Caco-2 (cell line): ENCODE data around the gene NAXD. TPM values are rescaled to one million over a fixed set of nuclear protein-coding genes. Genes with fewer than 3 reads are reported as not detected.

Experiments
- BruUV-seq: library from RNA; stranded (reverse); fragments of 400-500 nt; replicated peaks from 2 replicates; lab custom pipeline; 2021; lab: Mats Ljungman, UMichigan
- CTCF ChIA-PET: fragments of 300-600 bp; sonication (Branson Sonifier 250); formaldehyde crosslinking; loops from one replicate; lab custom pipeline; 2022; ENCODE audit warnings: antibody characterized with exemption; lab: Charles Lee
- POLR2A ChIA-PET: fragments of 300-600 bp; sonication (Branson Sonifier 250); formaldehyde crosslinking; loops from one replicate; lab custom pipeline; 2022; ENCODE audit warnings: antibody characterized with exemption; lab: Charles Lee
- DNase-seq, 2 experiments: peaks; one replicate each; pipeline versions ENCODE4 v3.0.0 to v3.0.0-alpha.2; 2020 to 2022
- H3K27me3 ChIP-seq: replicated peaks from 2 replicates; pipeline ENCODE4 v1.6.0; 2011; ENCODE audit warnings: low read length; ENCODE audit not compliant: control insufficient read depth, insufficient read depth
- H3K36me3 ChIP-seq: 2 replicates; pipeline ENCODE4 v1.5.1; 2011; ENCODE audit warnings: low read length; ENCODE audit not compliant: control insufficient read depth, insufficient read depth
- H3K4me1 ChIP-seq: fragments of 250-450 bp; sonication (Bioruptor Pico); 2 replicates; pipeline ENCODE4 v1.5.1; 2020; ENCODE audit warnings: mild to moderate bottlenecking
- H3K4me3 ChIP-seq: 2 replicates; pipeline ENCODE4 v1.5.1; 2011; ENCODE audit warnings: low read depth, mild to moderate bottlenecking, control low read depth, low read length
- H3K9me3 ChIP-seq: fragments of 250-450 bp; sonication (Bioruptor Pico); 2 replicates; pipeline ENCODE4 v1.5.1; 2020; ENCODE audit warnings: mild to moderate bottlenecking, moderate library complexity
- H3K27ac Mint-ChIP-seq: one replicate; pipeline ENCODE4 v1.8.0; 2022; ENCODE audit warnings: mixed read lengths; ENCODE audit not compliant: unreplicated experiment
- H3K27me3 Mint-ChIP-seq: one replicate; pipeline ENCODE4 v1.8.0; 2022; ENCODE audit warnings: mixed read lengths; ENCODE audit not compliant: insufficient read depth, unreplicated experiment
- H3K36me3 Mint-ChIP-seq: one replicate; pipeline ENCODE4 v1.8.0; 2022; ENCODE audit warnings: mild to moderate bottlenecking, mixed read lengths; ENCODE audit not compliant: insufficient read depth, unreplicated experiment
- H3K4me1 Mint-ChIP-seq: one replicate; pipeline ENCODE4 v1.8.0; 2022; ENCODE audit warnings: low read depth, mixed read lengths; ENCODE audit not compliant: unreplicated experiment
- H3K4me3 Mint-ChIP-seq: one replicate; pipeline ENCODE4 v1.8.0; 2022; ENCODE audit warnings: mild to moderate bottlenecking, moderate library complexity, mixed read lengths; ENCODE audit not compliant: unreplicated experiment
- H3K9me3 Mint-ChIP-seq: one replicate; pipeline ENCODE4 v1.8.0; 2022; ENCODE audit warnings: mixed read lengths; ENCODE audit not compliant: unreplicated experiment
- intact Hi-C: fragments of 100-400 bp; cut with micrococcal nuclease; formaldehyde crosslinking; loops from one replicate; pipeline ENCODE4 v1.10.0; 2022; ENCODE audit not compliant: unreplicated experiment
- total RNA-seq: library from RNA; stranded (reverse); gene quantifications from 2 replicates; pipeline ENCODE4 v1.2.3, GENCODE V29; 2022
- TF ChIP-seq, protein P1 (sequence below), 2 experiments: fragments of 200-600 bp in 1 of 2; IDR thresholded peaks; 1 replicate in 1 of 2; 2 replicates in 1 of 2; pipeline versions ENCODE4 v1.5.1 to v1.8.0; 2011 to 2022; ENCODE audit warnings: antibody characterized with exemption in 1 of 2, control low read depth in 1 of 2, inconsistent platforms in 1 of 2, low read depth in 1 of 2, low read length in 1 of 2, mild to moderate bottlenecking in 1 of 2, moderate library complexity in 1 of 2; ENCODE audit not compliant: insufficient read depth in 1 of 2, severe bottlenecking in 1 of 2, unreplicated experiment in 1 of 2

Gene NAXD
- total RNA-seq, 1 experiment from 2014 or later, result 51.5 TPM

DNA sequence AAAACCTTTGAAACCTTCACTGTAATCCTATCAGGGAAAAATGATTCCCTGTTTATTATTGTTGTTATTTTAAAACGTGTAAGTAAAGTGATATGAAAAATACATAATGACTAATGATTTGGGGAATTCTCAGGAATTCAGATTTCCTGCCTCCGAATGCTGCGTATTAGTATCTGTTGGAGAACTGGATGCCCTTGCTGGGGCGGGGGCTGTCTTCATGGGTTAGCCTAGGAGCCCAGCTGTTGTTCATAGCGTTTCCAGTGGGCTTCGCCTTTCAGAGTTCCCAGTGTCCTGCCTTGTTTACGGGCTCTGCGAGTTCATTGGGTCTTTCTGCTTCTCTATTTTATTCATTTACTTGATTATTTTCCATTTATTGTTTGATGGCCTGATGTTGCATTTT lies 18.4 kb downstream of the NAXD start:
- Mint-ChIP-seq H3K4me3 (no peak overlapping the region), H3K27ac (no peak overlapping the region), H3K36me3 (peaks cover 70% of the 10 kb centered on the region), H3K27me3 (no peaks in the 10 kb centered on the region), H3K4me1 (no peaks in the 10 kb centered on the region), H3K9me3 (no peaks in the 10 kb centered on the region)
- no TSS peak for BruUV-seq
- Histone ChIP-seq H3K4me1 (no peaks in the 10 kb centered on the region), H3K36me3 (peaks cover 5% of the 10 kb centered on the region), H3K9me3 (no peaks in the 10 kb centered on the region), H3K4me3 (no peak overlapping the region), H3K27me3 (no peaks in the 10 kb centered on the region; the same call in 1 of the 2 replicates)
- POLR2A ChIA-PET, result no interaction called here
- TF ChIP-seq, protein P1, sequence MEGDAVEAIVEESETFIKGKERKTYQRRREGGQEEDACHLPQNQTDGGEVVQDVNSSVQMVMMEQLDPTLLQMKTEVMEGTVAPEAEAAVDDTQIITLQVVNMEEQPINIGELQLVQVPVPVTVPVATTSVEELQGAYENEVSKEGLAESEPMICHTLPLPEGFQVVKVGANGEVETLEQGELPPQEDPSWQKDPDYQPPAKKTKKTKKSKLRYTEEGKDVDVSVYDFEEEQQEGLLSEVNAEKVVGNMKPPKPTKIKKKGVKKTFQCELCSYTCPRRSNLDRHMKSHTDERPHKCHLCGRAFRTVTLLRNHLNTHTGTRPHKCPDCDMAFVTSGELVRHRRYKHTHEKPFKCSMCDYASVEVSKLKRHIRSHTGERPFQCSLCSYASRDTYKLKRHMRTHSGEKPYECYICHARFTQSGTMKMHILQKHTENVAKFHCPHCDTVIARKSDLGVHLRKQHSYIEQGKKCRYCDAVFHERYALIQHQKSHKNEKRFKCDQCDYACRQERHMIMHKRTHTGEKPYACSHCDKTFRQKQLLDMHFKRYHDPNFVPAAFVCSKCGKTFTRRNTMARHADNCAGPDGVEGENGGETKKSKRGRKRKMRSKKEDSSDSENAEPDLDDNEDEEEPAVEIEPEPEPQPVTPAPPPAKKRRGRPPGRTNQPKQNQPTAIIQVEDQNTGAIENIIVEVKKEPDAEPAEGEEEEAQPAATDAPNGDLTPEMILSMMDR (IDR thresholded peaks at IDR 0.05; ENCODE audit: insufficient read depth in 1 of 2, low read depth in 1 of 2, low read length in 1 of 2, severe bottlenecking in 1 of 2, unreplicated experiment in 1 of 2), result no peak
- CTCF ChIA-PET, result no interaction called here
- intact Hi-C loops, result no loop called here
- no peak for DNase-seq

DNA sequence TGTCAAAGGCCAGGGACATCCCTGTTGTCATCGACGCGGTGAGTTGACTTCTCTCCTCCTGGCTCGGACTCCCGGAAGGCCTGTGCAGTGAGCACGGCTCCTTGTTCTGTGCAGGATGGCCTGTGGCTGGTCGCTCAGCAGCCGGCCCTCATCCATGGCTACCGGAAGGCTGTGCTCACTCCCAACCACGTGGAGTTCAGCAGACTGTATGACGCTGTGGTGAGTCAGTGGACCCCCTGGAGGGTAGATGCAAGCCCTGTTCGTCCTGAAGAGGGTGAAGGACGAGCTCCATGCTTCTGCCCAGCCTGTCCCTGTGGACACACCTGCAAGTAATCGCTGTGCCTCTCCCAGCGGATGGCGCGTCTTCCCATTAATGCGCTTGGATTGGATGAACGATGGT lies 19.2 kb downstream of the NAXD start:
- H3K4me1 Mint-ChIP-seq, result no peaks in the 10 kb centered on the region
- POLR2A ChIA-PET, result no interaction called here
- H3K4me3 ChIP-seq, result no peak overlapping the region
- intact Hi-C loops, result no loop called here
- no peaks in the 10 kb centered on the region for H3K4me1 ChIP-seq
- no TSS peak for BruUV-seq
- no peak overlapping the region for H3K27ac Mint-ChIP-seq
- H3K9me3 Mint-ChIP-seq, result no peaks in the 10 kb centered on the region
- peaks cover 78% of the 10 kb centered on the region for H3K36me3 Mint-ChIP-seq
- H3K36me3 ChIP-seq, result peaks cover 5% of the 10 kb centered on the region
- no peaks in the 10 kb centered on the region for H3K27me3 ChIP-seq
- DNase-seq, result no peak
- TF ChIP-seq, protein P1 (IDR thresholded peaks at IDR 0.05; ENCODE audit: insufficient read depth in 1 of 2, low read depth in 1 of 2, low read length in 1 of 2, severe bottlenecking in 1 of 2, unreplicated experiment in 1 of 2), result no peak
- CTCF ChIA-PET, result no interaction called here
- no peak overlapping the region for H3K4me3 Mint-ChIP-seq
- no peaks in the 10 kb centered on the region for H3K27me3 Mint-ChIP-seq
- H3K9me3 ChIP-seq, result no peaks in the 10 kb centered on the region

DNA sequence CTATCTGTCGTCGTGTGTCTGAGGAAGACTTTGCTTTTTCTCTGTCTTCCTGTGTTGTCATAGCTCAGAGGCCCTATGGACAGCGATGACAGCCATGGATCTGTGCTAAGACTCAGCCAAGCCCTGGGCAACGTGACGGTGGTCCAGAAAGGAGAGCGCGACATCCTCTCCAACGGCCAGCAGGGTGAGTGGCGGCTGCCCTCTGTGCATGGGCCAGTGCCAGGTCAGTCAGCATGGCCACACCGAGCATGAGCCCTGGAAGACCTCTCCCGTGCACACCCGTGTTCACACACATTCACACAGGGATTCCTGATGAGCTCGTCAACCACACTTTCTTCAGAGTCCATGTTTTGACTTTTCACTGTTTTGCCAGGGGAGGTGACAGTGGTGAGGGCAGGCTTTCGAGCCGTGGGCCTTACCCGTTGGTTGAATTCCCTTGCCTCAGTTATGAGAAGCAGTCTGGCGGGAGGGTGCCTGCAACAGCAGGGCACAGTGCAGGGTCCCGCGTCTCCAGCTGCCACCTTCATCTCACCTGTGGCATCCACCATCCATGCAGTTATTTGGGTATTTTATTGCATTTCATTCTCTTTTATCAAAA lies 20.2 kb downstream of the NAXD start:
- no peak overlapping the region for H3K4me3 Mint-ChIP-seq
- H3K4me1 ChIP-seq, result no peaks in the 10 kb centered on the region
- H3K36me3 Mint-ChIP-seq, result peaks cover 81% of the 10 kb centered on the region
- intact Hi-C loops, result no loop called here
- TF ChIP-seq, protein P1 (IDR thresholded peaks at IDR 0.05; ENCODE audit: insufficient read depth in 1 of 2, low read depth in 1 of 2, low read length in 1 of 2, severe bottlenecking in 1 of 2, unreplicated experiment in 1 of 2), result no peak
- peaks cover 4% of the 10 kb centered on the region for H3K36me3 ChIP-seq
- H3K27me3 Mint-ChIP-seq, result no peaks in the 10 kb centered on the region
- no peak overlapping the region for H3K4me3 ChIP-seq
- H3K4me1 Mint-ChIP-seq, result no peaks in the 10 kb centered on the region
- ChIA-PET CTCF (no interaction called here), POLR2A (no interaction called here)
- H3K27ac Mint-ChIP-seq, result no peak overlapping the region
- no peak for DNase-seq
- no TSS peak for BruUV-seq
- no peaks in the 10 kb centered on the region for H3K9me3 ChIP-seq
- no peaks in the 10 kb centered on the region for H3K27me3 ChIP-seq
- no peaks in the 10 kb centered on the region for H3K9me3 Mint-ChIP-seq
